ENCODE measurements around the gene SPRR2E.
"Not testable (repeated sequence)": the region's sequence is repeated elsewhere in the genome, so short reads cannot be mapped to it uniquely, and the experiment has no call there.

SPRR2E gene

GRCh38 chr1:153058826-153059784 lies 35.2 kb downstream of the SPRR2E start:
- DNase-seq, result no peak

GRCh38 chr1:153058154-153058553 lies 36.2 kb downstream of the SPRR2E start:
- no peak for DNase-seq

- no peak for DNase-seq
Observed at GRCh38 chr1:153057375-153057774, 37.0 kb downstream of the SPRR2E start, which contains the start of gene SPRR2A. Gene SPRR2A (minus strand): TSS chr1:153057512. CDS start chr1:153056735, 777 bp downstream.

- DNase-seq, result not testable (repeated sequence)
Observed at GRCh38 chr1:153056111-153056510, 38.2 kb downstream of the SPRR2E start.

- no peak for DNase-seq
Observed at GRCh38 chr1:153049211-153049610, 45.1 kb downstream of the SPRR2E start.

Data from NCI-H524 (cell line).